ENCODE measurements around the gene ALS2. TPM values are rescaled to one million over a fixed set of nuclear protein-coding genes. Genes with fewer than 3 reads are reported as not detected.

Gene ALS2
- total RNA-seq, 1 experiment from 2014 or later, result 28.4 TPM

DNA sequence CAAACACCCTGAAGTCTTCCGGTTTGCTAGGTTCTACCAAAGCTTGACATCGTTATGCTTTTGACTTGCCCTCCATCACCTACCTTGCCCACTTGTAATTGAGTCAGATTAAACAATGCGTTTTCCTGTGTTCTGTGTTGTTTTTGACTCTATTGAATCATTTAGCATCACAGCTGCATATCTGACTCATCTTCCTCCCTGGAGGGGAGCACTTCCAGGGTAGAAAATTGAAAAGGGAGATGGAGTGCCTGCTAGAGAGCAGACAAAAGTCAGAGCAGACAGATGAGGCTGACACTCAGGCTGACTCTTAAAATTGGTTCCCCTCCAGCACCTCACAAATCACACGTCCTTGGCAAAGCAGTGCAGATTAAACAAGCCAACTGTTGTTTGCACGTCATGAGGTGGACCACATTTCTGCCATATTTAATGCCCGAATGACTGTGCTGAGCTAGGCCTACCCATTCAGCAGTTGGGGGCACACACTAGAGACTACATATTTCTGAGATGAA, 84.5 kb downstream of the ALS2 start:
- H3K4me1 ChIP-seq (ENCODE audit: insufficient read depth, low read length), result peaks cover 21% of the 10 kb centered on the region
- no peak overlapping the region for H2AFZ ChIP-seq (ENCODE audit: low read length)
- H4K91ac ChIP-seq (ENCODE audit: insufficient read length, low read depth, low read length), result no peak overlapping the region
- Mint-ChIP-seq H3K9me3 (no peaks in the 10 kb centered on the region), H3K4me3 (no peak overlapping the region), H3K4me1 (peaks cover 49 to 52% of the 10 kb centered on the region in 2 experiments), H3K27ac (no peak overlapping the region; a peak in 1 of 7 replicates), H3K27me3 (ENCODE audit: low read depth) (no peaks in the 10 kb centered on the region), H3K36me3 (ENCODE audit: insufficient read depth in 1 of 3, low read depth in 3 of 3) (peaks cover 0 to 2% (median 0%) of the 10 kb centered on the region in 3 experiments; a peak in 1 of 7 replicates)
- no peak overlapping the region for H2BK12ac ChIP-seq (ENCODE audit: insufficient read length, low read depth, low read length)
- H3K9me3 ChIP-seq (ENCODE audit: control insufficient read depth, low read depth, low read length), result no peaks in the 10 kb centered on the region
- no peak overlapping the region for H3K27ac ChIP-seq (ENCODE audit: insufficient read length, low read depth, low read length)
- no CpG with 5 or more reads among the region's 6 CpGs for WGBS (ENCODE audit: extremely low coverage, insufficient read length, low lambda C conversion rate)
- no peak overlapping the region for H4K5ac ChIP-seq (ENCODE audit: insufficient read length, low read depth, low read length)
- TF ChIP-seq, protein P1, sequence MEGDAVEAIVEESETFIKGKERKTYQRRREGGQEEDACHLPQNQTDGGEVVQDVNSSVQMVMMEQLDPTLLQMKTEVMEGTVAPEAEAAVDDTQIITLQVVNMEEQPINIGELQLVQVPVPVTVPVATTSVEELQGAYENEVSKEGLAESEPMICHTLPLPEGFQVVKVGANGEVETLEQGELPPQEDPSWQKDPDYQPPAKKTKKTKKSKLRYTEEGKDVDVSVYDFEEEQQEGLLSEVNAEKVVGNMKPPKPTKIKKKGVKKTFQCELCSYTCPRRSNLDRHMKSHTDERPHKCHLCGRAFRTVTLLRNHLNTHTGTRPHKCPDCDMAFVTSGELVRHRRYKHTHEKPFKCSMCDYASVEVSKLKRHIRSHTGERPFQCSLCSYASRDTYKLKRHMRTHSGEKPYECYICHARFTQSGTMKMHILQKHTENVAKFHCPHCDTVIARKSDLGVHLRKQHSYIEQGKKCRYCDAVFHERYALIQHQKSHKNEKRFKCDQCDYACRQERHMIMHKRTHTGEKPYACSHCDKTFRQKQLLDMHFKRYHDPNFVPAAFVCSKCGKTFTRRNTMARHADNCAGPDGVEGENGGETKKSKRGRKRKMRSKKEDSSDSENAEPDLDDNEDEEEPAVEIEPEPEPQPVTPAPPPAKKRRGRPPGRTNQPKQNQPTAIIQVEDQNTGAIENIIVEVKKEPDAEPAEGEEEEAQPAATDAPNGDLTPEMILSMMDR (conservative IDR thresholded peaks at IDR 0.05), result no peak
- no peaks in the 10 kb centered on the region for H3K79me2 ChIP-seq (ENCODE audit: insufficient read depth, low read length)
- no peak overlapping the region for H3K56ac ChIP-seq (ENCODE audit: insufficient read length, low read depth, low read length)
- no peaks in the 10 kb centered on the region for H4K20me1 ChIP-seq (ENCODE audit: control insufficient read depth, insufficient read depth, insufficient read length)
- no peak overlapping the region for H3K9ac ChIP-seq (ENCODE audit: extremely low read depth, insufficient read length, low read length)
- H3K14ac ChIP-seq (ENCODE audit: insufficient read depth, low read length), result no peak overlapping the region
- no peak overlapping the region for H2BK120ac ChIP-seq (ENCODE audit: low read depth, low read length, poor library complexity, severe bottlenecking)
- H3K79me1 ChIP-seq (ENCODE audit: insufficient read depth, low read depth, low read length, poor library complexity, severe bottlenecking), result no peaks in the 10 kb centered on the region
- no peak overlapping the region for H3K23ac ChIP-seq (ENCODE audit: insufficient read length, low read depth, low read length)
- H4K8ac ChIP-seq (replicated peaks; ENCODE audit: insufficient read length, low read depth, low read length), result no peak overlapping the region
- no peak for DNase-seq
- no peak overlapping the region for H3T11ph ChIP-seq (ENCODE audit: low read length)
- no peak overlapping the region for H3K4ac ChIP-seq (ENCODE audit: low read depth, low read length)
- H3K23me2 ChIP-seq (ENCODE audit: insufficient read length, low read depth, low read length, poor library complexity, severe bottlenecking), result no peaks in the 10 kb centered on the region
- no peak overlapping the region for H3K18ac ChIP-seq (ENCODE audit: insufficient read length, low read depth, low read length)
- H2BK5ac ChIP-seq (ENCODE audit: insufficient read length, low read length), result no peak overlapping the region
- no peak overlapping the region for H3K4me2 ChIP-seq (ENCODE audit: insufficient read depth, insufficient read length, low read length)
- H2AK5ac ChIP-seq (ENCODE audit: insufficient read length, low read length), result no peak overlapping the region
- no peak overlapping the region for H2BK15ac ChIP-seq (ENCODE audit: low read depth, low read length)
- H2BK20ac ChIP-seq (ENCODE audit: low read depth, low read length, poor library complexity, severe bottlenecking), result no peak overlapping the region
- H3K27me3 ChIP-seq (ENCODE audit: insufficient read depth, low read length), result no peaks in the 10 kb centered on the region
